ENCODE data around the gene SPON1. TPM values are rescaled to one million over a fixed set of nuclear protein-coding genes. Genes with fewer than 3 reads are reported as not detected.

The SPON1 gene
- total and polyA plus RNA-seq, 2 donors (not counting 1 experiment from before 2014, with no cell fraction given): 0.30 TPM; not detected in 1

DNA sequence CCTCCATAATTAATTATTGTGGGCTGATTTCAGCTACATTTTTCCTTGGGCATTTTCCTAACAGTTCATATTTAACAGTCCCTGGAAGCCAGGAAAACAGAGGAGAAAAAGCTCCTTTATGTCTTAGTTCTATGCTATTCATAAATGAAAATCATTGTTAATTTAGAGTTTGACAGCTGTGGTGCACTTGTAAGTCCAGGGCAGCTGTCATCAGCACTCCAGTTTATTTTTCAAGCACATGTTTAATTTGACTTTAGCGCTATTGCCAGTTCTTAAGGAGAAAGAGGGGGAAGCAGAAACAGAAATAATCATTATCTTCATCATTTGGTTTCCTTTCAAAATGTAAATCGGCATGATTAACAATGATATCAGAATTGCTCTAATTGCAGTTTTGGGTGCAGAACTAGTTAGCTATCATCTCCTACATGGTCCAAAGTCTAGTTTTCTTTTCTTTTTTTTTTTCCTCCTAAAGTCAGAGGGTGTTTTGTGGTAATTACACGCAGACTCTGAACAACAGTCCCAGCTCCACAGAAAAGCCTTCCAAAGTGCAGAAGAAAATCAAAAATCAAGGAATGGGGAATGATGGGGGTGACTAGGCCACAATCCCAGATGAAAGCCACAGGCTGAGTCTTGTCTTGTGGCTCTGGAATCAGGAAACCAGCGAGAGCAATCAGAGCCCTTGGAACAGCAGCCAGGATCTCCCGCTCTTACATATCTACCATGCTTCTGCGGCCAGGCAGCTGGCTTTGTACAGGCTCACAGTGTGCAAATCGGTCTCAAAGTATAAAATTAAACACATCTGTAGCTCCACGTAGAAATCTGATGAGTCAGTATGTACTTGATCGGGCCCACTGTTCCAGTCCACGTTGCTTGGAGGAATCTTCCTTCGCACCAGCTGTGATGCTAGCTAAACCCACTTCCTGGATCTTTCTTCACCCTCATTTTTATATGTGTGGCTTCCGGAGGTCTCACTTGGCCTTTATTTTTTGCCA lies 91.9 kb downstream of the SPON1 start:
- peaks cover 18% of the 10 kb centered on the region for H3K27me3 Mint-ChIP-seq

More for the DNA sequence above, 91.9 kb downstream of the SPON1 start:
- Histone ChIP-seq H3K4me2 (replicated peaks; ENCODE audit: low read depth, low read length, poor library complexity, severe bottlenecking) (no peak overlapping the region), H3K36me3 (replicated peaks in 1 of 2; ENCODE audit: control extremely low read depth in 1 of 2, control insufficient read depth in 1 of 2, extremely low read depth in 1 of 2, insufficient read depth in 2 of 2, low read length in 1 of 2) (no peaks in the 10 kb centered on the region), H3K4me1 (ENCODE audit: control insufficient read depth in 2 of 2, insufficient read depth in 2 of 2, low read length in 2 of 2) (no peaks in the 10 kb centered on the region), H3K9ac (ENCODE audit: low read length) (no peak overlapping the region), H3K9me3 (ENCODE audit: control extremely low read depth in 1 of 3, control insufficient read depth in 2 of 3, insufficient read depth in 1 of 3, low read length in 2 of 3) (peaks cover 0 to 3% (median 0%) of the 10 kb centered on the region in 3 donors), H3K4me3 (ENCODE audit: control extremely low read depth in 1 of 5, extremely low read depth in 1 of 5, insufficient read depth in 1 of 5, low read depth in 2 of 5, low read length in 4 of 5) (no peak overlapping the region), H3K27ac (ENCODE audit: low read length in 2 of 2) (no peak overlapping the region), H3K27me3 (replicated peaks in 1 of 4; ENCODE audit: control extremely low read depth in 1 of 4, control insufficient read depth in 3 of 4, insufficient read depth in 4 of 4, low read length in 3 of 4) (peaks cover 0 to 2% (median 0%) of the 10 kb centered on the region in 4 experiments), H4K20me1 (ENCODE audit: control insufficient read depth, insufficient read depth, low read length, poor library complexity, severe bottlenecking) (no peaks in the 10 kb centered on the region), H3K79me2 (ENCODE audit: control insufficient read depth, insufficient read depth, low read length) (no peaks in the 10 kb centered on the region), H2AFZ (ENCODE audit: insufficient read depth, low read depth, low read length, poor library complexity, severe bottlenecking) (no peak overlapping the region)
- H3K9me3 Mint-ChIP-seq (ENCODE audit: insufficient read depth): peaks cover 2% of the 10 kb centered on the region
- 72% methylated on average over 8 of the region's 12 CpGs for WGBS (ENCODE audit: insufficient coverage)
- intact Hi-C loops (cut with micrococcal nuclease): no loop called here
- no peak for ATAC-seq (ENCODE audit: low read depth)
- H3K4me1 Mint-ChIP-seq: no peaks in the 10 kb centered on the region
- no peak for DNase-seq
- CTCF ChIA-PET: no interaction called here
- H3K27ac Mint-ChIP-seq: no peak overlapping the region
- no peak overlapping the region for H3K4me3 Mint-ChIP-seq
- TF ChIP-seq EZH2 (IDR thresholded peaks at IDR 0.05; ENCODE audit: borderline replicate concordance, insufficient read depth, low read depth, low read length, poor library complexity, severe bottlenecking): no peak
- TF ChIP-seq, protein P1, sequence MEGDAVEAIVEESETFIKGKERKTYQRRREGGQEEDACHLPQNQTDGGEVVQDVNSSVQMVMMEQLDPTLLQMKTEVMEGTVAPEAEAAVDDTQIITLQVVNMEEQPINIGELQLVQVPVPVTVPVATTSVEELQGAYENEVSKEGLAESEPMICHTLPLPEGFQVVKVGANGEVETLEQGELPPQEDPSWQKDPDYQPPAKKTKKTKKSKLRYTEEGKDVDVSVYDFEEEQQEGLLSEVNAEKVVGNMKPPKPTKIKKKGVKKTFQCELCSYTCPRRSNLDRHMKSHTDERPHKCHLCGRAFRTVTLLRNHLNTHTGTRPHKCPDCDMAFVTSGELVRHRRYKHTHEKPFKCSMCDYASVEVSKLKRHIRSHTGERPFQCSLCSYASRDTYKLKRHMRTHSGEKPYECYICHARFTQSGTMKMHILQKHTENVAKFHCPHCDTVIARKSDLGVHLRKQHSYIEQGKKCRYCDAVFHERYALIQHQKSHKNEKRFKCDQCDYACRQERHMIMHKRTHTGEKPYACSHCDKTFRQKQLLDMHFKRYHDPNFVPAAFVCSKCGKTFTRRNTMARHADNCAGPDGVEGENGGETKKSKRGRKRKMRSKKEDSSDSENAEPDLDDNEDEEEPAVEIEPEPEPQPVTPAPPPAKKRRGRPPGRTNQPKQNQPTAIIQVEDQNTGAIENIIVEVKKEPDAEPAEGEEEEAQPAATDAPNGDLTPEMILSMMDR (IDR thresholded peaks at IDR 0.05): no peak
- POLR2A ChIA-PET: no interaction called here

All from B cell (primary cell).